Lower leg skin (tissue), 4 donors: Measurements from ENCODE around the gene SLC25A26. TPM values are rescaled to one million over a fixed set of nuclear protein-coding genes. Genes with fewer than 3 reads are reported as not detected.

ENCODE experiments used
- DNase-seq, 2 donors: peaks; one replicate each; pipeline ENCODE4 v3.0.0-alpha.2; 2019; ENCODE audit warnings: low spot score in 2 of 2
- H3K4me3 ChIP-seq: fragments of 200-600 bp; sonication (generic); 2 replicates; pipeline ENCODE4 v1.5.1; 2017; ENCODE audit warnings: mild to moderate bottlenecking, low read depth; ENCODE audit not compliant: poor library complexity, severe bottlenecking
- CTCF ChIP-seq, 3 donors: fragments of 450-650 bp; IDR thresholded peaks; one replicate each; pipeline ENCODE4 v1.5.1; 2016; ENCODE audit warnings: antibody characterized with exemption in 3 of 3, mild to moderate bottlenecking in 3 of 3, moderate library complexity in 2 of 3
- POLR2A ChIP-seq, 2 donors: fragments of 450-650 bp; IDR thresholded peaks; one replicate each; pipeline ENCODE4 v1.6.1; 2016 to 2017; ENCODE audit warnings: antibody characterized with exemption in 2 of 2, mild to moderate bottlenecking in 1 of 2, moderate library complexity in 1 of 2
- WGBS, 2 donors: methylation state at CpG; one replicate each; pipeline ENCODE4 v1.1.5; 2018; 5-methylcytosine and 5-hydroxymethylcytosine counted together
- intact Hi-C: fragments of 100-400 bp; cut with DNase I; formaldehyde crosslinking; loops from one replicate; pipeline ENCODE4 v1.15.0; 2023; ENCODE audit warnings: low total_unique reads
- total RNA-seq, 4 donors: library from RNA; depleted of rRNA; stranded (reverse); fragments of >200 nt; gene quantifications; one replicate each; pipeline ENCODE4 v1.1.0, GENCODE V29; 2016

Gene SLC25A26
- total RNA-seq, result 10 to 100 TPM; 13.7 to 29.1 (median 21.9) TPM

GRCh38 chr3:66220602-66221377, at the start of gene SLC25A26:
Gene SLC25A26 (plus strand): TSS chr3:66221001. CDS start chr3:66221095, 94 bp downstream.
- H3K4me3 ChIP-seq, result peak within 1 kb of the TSS; percentile 63
- TF ChIP-seq POLR2A (IDR thresholded peaks at IDR 0.05), result no peak
- no peak for TF ChIP-seq CTCF (IDR thresholded peaks at IDR 0.05)
- peak; percentile 96 to 99 for DNase-seq
- intact Hi-C loops, result no loop called here
- WGBS, 2 donors, result 0 to 1% methylated on average over 31 to 51 of the region's 56 CpGs

GRCh38 chr3:66172394-66172793, 48.4 kb upstream of the SLC25A26 start:
- H3K4me3 ChIP-seq, result no peak overlapping the region
- intact Hi-C loops, result no loop called here
- no peak for TF ChIP-seq CTCF (IDR thresholded peaks at IDR 0.05)
- TF ChIP-seq POLR2A (IDR thresholded peaks at IDR 0.05), result no peak
- WGBS, 2 donors, result 86 to 100% methylated on average over 1 of the region's 1 CpG
- DNase-seq, result no peak

- intact Hi-C loops, result no loop called here
- no peak overlapping the region for H3K4me3 ChIP-seq
- no peak for DNase-seq
- 65 to 78% methylated on average over 1 of the region's 1 CpG for WGBS, 2 donors
- TF ChIP-seq POLR2A (IDR thresholded peaks at IDR 0.05) (no peak), CTCF (IDR thresholded peaks at IDR 0.05) (no peak)
These were observed 43.8 kb upstream of the SLC25A26 start for GRCh38 chr3:66177026-66177425.

GRCh38 chr3:66178206-66178605, 42.6 kb upstream of the SLC25A26 start:
- TF ChIP-seq POLR2A (IDR thresholded peaks at IDR 0.05), result no peak
- TF ChIP-seq CTCF (IDR thresholded peaks at IDR 0.05), result no peak
- intact Hi-C loops, result no loop called here
- 85 to 87% methylated on average over 6 of the region's 6 CpGs for WGBS, 2 donors
- no peak overlapping the region for H3K4me3 ChIP-seq
- DNase-seq, result no peak

- H3K4me3 ChIP-seq, result no peak overlapping the region
- intact Hi-C loops, result no loop called here
- no peak for DNase-seq
- WGBS, 2 donors, result 46 to 57% methylated on average over 2 of the region's 2 CpGs
- TF ChIP-seq POLR2A (IDR thresholded peaks at IDR 0.05), result no peak
- TF ChIP-seq CTCF (IDR thresholded peaks at IDR 0.05), result no peak
These were observed 41.0 kb upstream of the SLC25A26 start for GRCh38 chr3:66179793-66180192.

GRCh38 chr3:66181764-66182163, 39.0 kb upstream of the SLC25A26 start:
- H3K4me3 ChIP-seq, result no peak overlapping the region
- TF ChIP-seq POLR2A (IDR thresholded peaks at IDR 0.05) (no peak), CTCF (IDR thresholded peaks at IDR 0.05) (no peak)
- 80 to 88% methylated on average over 6 of the region's 6 CpGs for WGBS, 2 donors
- intact Hi-C loops, result no loop called here
- no peak for DNase-seq
